IPS-15b (cell line): ENCODE data around the gene ATXN1.

Experiments
- H3K27me3 ChIP-seq: one replicate; pipeline ENCODE4 v1.6.1; 2013; ENCODE audit warnings: low read length; ENCODE audit not compliant: control insufficient read depth, insufficient read depth
- H3K36me3 ChIP-seq: one replicate; pipeline ENCODE4 v1.6.1; 2013; ENCODE audit warnings: low read length; ENCODE audit not compliant: control insufficient read depth, insufficient read depth
- H3K4me1 ChIP-seq: one replicate; pipeline ENCODE4 v1.6.1; 2013; ENCODE audit warnings: mild to moderate bottlenecking, low read length; ENCODE audit not compliant: control insufficient read depth, insufficient read depth
- H3K4me3 ChIP-seq: one replicate; pipeline ENCODE4 v1.5.1; 2013; ENCODE audit warnings: low read depth, low read length
- H3K9ac ChIP-seq: one replicate; pipeline ENCODE4 v1.6.1; 2013; ENCODE audit warnings: low read depth, mild to moderate bottlenecking, low read length
- H3K9me3 ChIP-seq: one replicate; pipeline ENCODE4 v1.6.1; 2013; ENCODE audit warnings: mild to moderate bottlenecking, low read length; ENCODE audit not compliant: control insufficient read depth, insufficient read depth

Gene ATXN1

DNA sequence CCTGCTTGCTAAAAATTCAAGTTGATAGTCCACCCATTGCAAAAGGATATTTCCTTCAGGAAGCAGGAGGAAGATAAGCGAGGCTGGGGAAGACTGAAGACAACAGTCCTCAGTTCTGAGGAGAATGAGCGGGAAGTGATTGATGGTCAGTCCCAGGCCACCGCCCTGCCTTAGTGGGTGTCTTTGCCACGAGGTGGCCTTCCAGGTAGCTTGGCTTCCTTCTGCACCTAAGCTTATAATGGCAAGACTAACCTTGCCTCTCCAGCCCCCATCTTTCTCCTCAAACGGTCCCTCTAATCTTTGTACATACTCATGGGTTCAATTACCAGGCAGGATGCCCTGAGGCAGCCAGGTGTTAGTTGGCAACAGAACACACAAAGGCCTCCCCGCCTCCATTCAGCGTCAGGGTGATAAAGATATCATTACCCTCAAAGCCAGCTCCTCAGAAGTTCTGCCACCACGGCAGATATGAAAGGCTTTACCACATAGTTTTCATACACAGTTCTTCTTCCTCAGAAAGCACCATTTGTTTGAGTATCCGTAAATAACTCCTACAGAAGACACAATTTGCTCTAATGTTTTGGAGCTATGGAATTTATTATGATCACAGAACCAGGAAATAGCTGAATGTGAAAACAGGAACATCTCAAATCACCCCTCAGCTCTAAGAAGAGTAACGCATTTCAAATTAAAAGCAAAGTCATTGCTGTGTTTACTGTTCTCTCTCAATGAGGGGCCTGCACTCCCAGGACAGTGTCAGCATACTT is 249.4 kb downstream of the ATXN1 start:
- Histone ChIP-seq H3K4me3 (no peak overlapping the region), H3K27me3 (no peaks in the 10 kb centered on the region), H3K36me3 (no peaks in the 10 kb centered on the region), H3K9me3 (no peaks in the 10 kb centered on the region), H3K9ac (no peak overlapping the region), H3K4me1 (peaks cover 14% of the 10 kb centered on the region)

DNA sequence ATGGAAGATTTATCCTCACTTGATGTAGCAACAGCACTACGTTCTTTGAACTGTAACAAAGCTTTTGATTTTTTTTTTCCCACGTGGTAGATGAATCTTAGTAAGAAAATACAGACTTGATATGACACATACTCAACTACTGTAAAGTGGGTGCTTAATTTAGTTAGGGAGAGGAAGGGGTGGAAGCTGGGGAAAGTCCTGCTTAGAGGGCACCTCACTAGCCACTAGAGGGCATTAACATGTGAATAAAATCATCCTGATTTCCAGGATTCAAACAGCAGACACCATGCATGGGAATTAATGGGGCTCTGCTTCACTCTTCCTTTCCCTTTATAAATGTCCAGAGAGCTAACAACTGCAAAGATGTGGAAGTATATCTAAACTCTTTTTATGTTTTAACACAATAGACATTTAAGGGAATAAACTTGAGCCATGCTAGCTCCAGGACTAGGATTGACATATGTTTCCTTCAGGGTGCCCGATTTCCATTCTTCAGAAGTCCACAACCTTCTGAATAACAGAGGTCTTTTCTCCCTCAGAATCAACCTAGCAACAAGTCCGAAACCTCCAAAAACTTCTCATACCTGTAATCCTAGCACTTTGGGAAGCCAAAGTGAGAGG is 250.1 kb downstream of the ATXN1 start:
- H3K4me1 ChIP-seq: peaks cover 14% of the 10 kb centered on the region
- H3K9ac ChIP-seq: no peak overlapping the region
- no peak overlapping the region for H3K4me3 ChIP-seq
- H3K9me3 ChIP-seq: no peaks in the 10 kb centered on the region
- no peaks in the 10 kb centered on the region for H3K27me3 ChIP-seq
- no peaks in the 10 kb centered on the region for H3K36me3 ChIP-seq

DNA sequence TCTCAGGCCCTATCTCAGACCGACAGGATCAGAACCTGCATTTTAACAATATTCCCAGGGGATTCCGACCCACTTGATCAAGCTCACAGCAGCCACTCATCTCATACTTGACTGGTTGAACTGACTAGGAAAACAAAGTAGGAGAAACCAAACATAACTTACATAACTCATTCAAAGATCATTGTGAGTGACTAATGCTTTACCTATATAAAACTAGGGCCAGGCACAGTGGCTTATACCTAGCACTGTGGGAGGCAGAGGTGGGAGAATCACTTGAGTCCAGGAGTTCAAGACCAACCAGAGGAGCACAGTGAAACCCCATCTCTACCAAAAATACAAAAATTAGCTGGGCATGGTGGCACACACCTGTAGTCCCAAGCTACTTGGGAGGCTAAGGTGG is 251.0 kb downstream of the ATXN1 start:
- Histone ChIP-seq H3K9ac (no peak overlapping the region), H3K9me3 (no peaks in the 10 kb centered on the region), H3K4me3 (no peak overlapping the region), H3K4me1 (peaks cover 14% of the 10 kb centered on the region), H3K36me3 (no peaks in the 10 kb centered on the region), H3K27me3 (no peaks in the 10 kb centered on the region)

- no peak overlapping the region for H3K9ac ChIP-seq
- no peaks in the 10 kb centered on the region for H3K36me3 ChIP-seq
- H3K4me3 ChIP-seq: no peak overlapping the region
- H3K9me3 ChIP-seq: no peaks in the 10 kb centered on the region
- peaks cover 14% of the 10 kb centered on the region for H3K4me1 ChIP-seq
- no peaks in the 10 kb centered on the region for H3K27me3 ChIP-seq
Observed at GRCh38 chr6:16508959-16509358, 252.3 kb downstream of the ATXN1 start.

- no peaks in the 10 kb centered on the region for H3K36me3 ChIP-seq
- H3K9ac ChIP-seq: no peak overlapping the region
- no peaks in the 10 kb centered on the region for H3K27me3 ChIP-seq
- H3K4me3 ChIP-seq: no peak overlapping the region
- H3K9me3 ChIP-seq: no peaks in the 10 kb centered on the region
- H3K4me1 ChIP-seq: no peaks in the 10 kb centered on the region
Observed at GRCh38 chr6:16505711-16506357, 255.4 kb downstream of the ATXN1 start.

DNA sequence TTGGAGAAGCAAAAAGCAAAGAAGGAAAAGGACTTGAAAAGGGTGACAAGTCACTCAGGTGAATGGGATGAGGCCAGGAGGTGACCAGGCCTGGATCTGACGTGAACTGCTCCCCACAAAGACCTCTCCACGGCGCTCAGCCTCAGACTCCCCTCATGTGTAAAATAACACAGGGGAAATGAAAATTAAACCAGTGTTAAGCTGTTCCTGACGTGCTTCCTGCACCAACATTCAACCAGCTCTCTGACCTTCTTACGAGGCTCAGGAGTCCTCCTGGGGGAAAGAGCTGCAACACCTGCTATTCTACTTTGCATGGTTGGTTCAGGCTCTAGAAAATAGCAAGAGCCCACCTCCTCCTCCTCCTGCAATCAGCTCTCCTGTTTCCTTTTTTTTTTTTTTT is 256.7 kb downstream of the ATXN1 start:
- Histone ChIP-seq H3K4me3 (no peak overlapping the region), H3K27me3 (no peaks in the 10 kb centered on the region), H3K36me3 (no peaks in the 10 kb centered on the region), H3K9ac (no peak overlapping the region), H3K4me1 (no peaks in the 10 kb centered on the region), H3K9me3 (no peaks in the 10 kb centered on the region)

- Histone ChIP-seq H3K9me3 (no peaks in the 10 kb centered on the region), H3K9ac (no peak overlapping the region), H3K36me3 (no peaks in the 10 kb centered on the region), H3K27me3 (no peaks in the 10 kb centered on the region), H3K4me1 (no peaks in the 10 kb centered on the region), H3K4me3 (no peak overlapping the region)
Observed at GRCh38 chr6:16503970-16504415, 257.3 kb downstream of the ATXN1 start.

- no peaks in the 10 kb centered on the region for H3K36me3 ChIP-seq
- no peaks in the 10 kb centered on the region for H3K27me3 ChIP-seq
- H3K9ac ChIP-seq: no peak overlapping the region
- no peaks in the 10 kb centered on the region for H3K9me3 ChIP-seq
- no peak overlapping the region for H3K4me3 ChIP-seq
- no peaks in the 10 kb centered on the region for H3K4me1 ChIP-seq
Observed at GRCh38 chr6:16503241-16503775, 258.0 kb downstream of the ATXN1 start.

- Histone ChIP-seq H3K27me3 (no peaks in the 10 kb centered on the region), H3K36me3 (no peaks in the 10 kb centered on the region), H3K4me1 (peaks cover 21% of the 10 kb centered on the region), H3K4me3 (no peak overlapping the region), H3K9me3 (no peaks in the 10 kb centered on the region), H3K9ac (no peak overlapping the region)
Observed at GRCh38 chr6:16498957-16499356, 262.3 kb downstream of the ATXN1 start.

- Histone ChIP-seq H3K4me3 (no peak overlapping the region), H3K9ac (no peak overlapping the region), H3K36me3 (no peaks in the 10 kb centered on the region), H3K9me3 (no peaks in the 10 kb centered on the region), H3K4me1 (peaks cover 21% of the 10 kb centered on the region), H3K27me3 (no peaks in the 10 kb centered on the region)
Observed at GRCh38 chr6:16498237-16498636, 263.0 kb downstream of the ATXN1 start.

- no peak overlapping the region for H3K4me3 ChIP-seq
- H3K4me1 ChIP-seq: peaks cover 21% of the 10 kb centered on the region
- no peak overlapping the region for H3K9ac ChIP-seq
- no peaks in the 10 kb centered on the region for H3K27me3 ChIP-seq
- no peaks in the 10 kb centered on the region for H3K9me3 ChIP-seq
- H3K36me3 ChIP-seq: no peaks in the 10 kb centered on the region
Observed at GRCh38 chr6:16496991-16497801, 264.1 kb downstream of the ATXN1 start.
